ENCODE data around the gene DTX4. TPM values are rescaled to one million over a fixed set of nuclear protein-coding genes. Genes with fewer than 3 reads are reported as not detected.

Gene DTX4
- total RNA-seq, 2 donors from 2014 or later, result 16.1 to 16.6 TPM

GRCh38 chr11:59218319-59218718, 46.4 kb downstream of the DTX4 start:
- no peak overlapping the region for H3K4me3 ChIP-seq (ENCODE audit: low read length)
- no peaks in the 10 kb centered on the region for H3K9me3 Mint-ChIP-seq
- WGBS, 2 experiments (ENCODE audit: insufficient coverage in 1 of 2, insufficient read length in 1 of 2), result 88 to 100% methylated on average over 2 to 4 of the region's 4 CpGs

GRCh38 chr11:59218893-59219292, 47.0 kb downstream of the DTX4 start:
- H3K9me3 ChIP-seq (ENCODE audit: control insufficient read depth, low read length), result no peaks in the 10 kb centered on the region
- TF ChIP-seq CTCF (conservative IDR thresholded peaks at IDR 0.05), result no peak
- DNase-seq, result no peak
- Mint-ChIP-seq H3K4me1 (no peaks in the 10 kb centered on the region), H3K9me3 (no peaks in the 10 kb centered on the region), H3K36me3 (ENCODE audit: low read depth) (no peaks in the 10 kb centered on the region), H3K27me3 (ENCODE audit: insufficient read depth) (no peaks in the 10 kb centered on the region), H3K27ac (no peak overlapping the region), H3K4me3 (no peak overlapping the region)
- H3K4me3 ChIP-seq (ENCODE audit: low read length), result no peak overlapping the region
- H3K27ac ChIP-seq (ENCODE audit: low read depth, low read length), result no peak overlapping the region
- no peaks in the 10 kb centered on the region for H3K36me3 ChIP-seq (ENCODE audit: control insufficient read depth, insufficient read depth, low read length)
- no peaks in the 10 kb centered on the region for H3K27me3 ChIP-seq (ENCODE audit: control insufficient read depth, insufficient read depth, low read length, poor library complexity, severe bottlenecking)
- H3K9ac ChIP-seq (ENCODE audit: extremely low read depth, low read length, poor library complexity, severe bottlenecking), result no peak overlapping the region
- H3K4me1 ChIP-seq (ENCODE audit: control insufficient read depth, insufficient read depth, low read length), result no peaks in the 10 kb centered on the region
- WGBS, 2 experiments (ENCODE audit: insufficient coverage in 1 of 2, insufficient read length in 1 of 2), result 33 to 64% methylated on average over 1 to 2 of the region's 2 CpGs

More at GRCh38 chr11:59218319-59218718, 46.4 kb downstream of the DTX4 start:
- H3K4me3 Mint-ChIP-seq, result no peak overlapping the region
- no peak for TF ChIP-seq CTCF (conservative IDR thresholded peaks at IDR 0.05)
- Histone ChIP-seq H3K4me1 (ENCODE audit: control insufficient read depth, insufficient read depth, low read length) (no peaks in the 10 kb centered on the region), H3K36me3 (ENCODE audit: control insufficient read depth, insufficient read depth, low read length) (no peaks in the 10 kb centered on the region), H3K9ac (ENCODE audit: extremely low read depth, low read length, poor library complexity, severe bottlenecking) (no peak overlapping the region), H3K27me3 (ENCODE audit: control insufficient read depth, insufficient read depth, low read length, poor library complexity, severe bottlenecking) (no peaks in the 10 kb centered on the region), H3K9me3 (ENCODE audit: control insufficient read depth, low read length) (no peaks in the 10 kb centered on the region), H3K27ac (ENCODE audit: low read depth, low read length) (no peak overlapping the region)
- H3K27ac Mint-ChIP-seq, result no peak overlapping the region
- H3K4me1 Mint-ChIP-seq, result no peaks in the 10 kb centered on the region
- DNase-seq, result no peak
- peaks cover 1% of the 10 kb centered on the region for H3K27me3 Mint-ChIP-seq (ENCODE audit: insufficient read depth)
- H3K36me3 Mint-ChIP-seq (ENCODE audit: low read depth), result no peaks in the 10 kb centered on the region

- 78 to 92% methylated on average over 2 to 4 of the region's 4 CpGs for WGBS, 2 experiments (ENCODE audit: insufficient coverage in 1 of 2, insufficient read length in 1 of 2)
- Histone ChIP-seq H3K27ac (ENCODE audit: low read depth, low read length) (no peak overlapping the region), H3K4me1 (ENCODE audit: control insufficient read depth, insufficient read depth, low read length) (no peaks in the 10 kb centered on the region), H3K4me3 (ENCODE audit: low read length) (no peak overlapping the region), H3K9me3 (ENCODE audit: control insufficient read depth, low read length) (no peaks in the 10 kb centered on the region), H3K27me3 (ENCODE audit: control insufficient read depth, insufficient read depth, low read length, poor library complexity, severe bottlenecking) (no peaks in the 10 kb centered on the region), H3K36me3 (ENCODE audit: control insufficient read depth, insufficient read depth, low read length) (no peaks in the 10 kb centered on the region), H3K9ac (ENCODE audit: extremely low read depth, low read length, poor library complexity, severe bottlenecking) (no peak overlapping the region)
- TF ChIP-seq CTCF (conservative IDR thresholded peaks at IDR 0.05), result no peak
- DNase-seq, result no peak
- Mint-ChIP-seq H3K4me3 (no peak overlapping the region), H3K27ac (no peak overlapping the region), H3K27me3 (ENCODE audit: insufficient read depth) (no peaks in the 10 kb centered on the region), H3K36me3 (ENCODE audit: low read depth) (no peaks in the 10 kb centered on the region), H3K9me3 (no peaks in the 10 kb centered on the region), H3K4me1 (peaks cover 2% of the 10 kb centered on the region)
Observed at GRCh38 chr11:59219836-59220235, 47.9 kb downstream of the DTX4 start.
